H1 (cell line): ENCODE measurements around the gene COL9A2. TPM values are rescaled to one million over a fixed set of nuclear protein-coding genes. Genes with fewer than 3 reads are reported as not detected.
A peak's percentile ranks its signal among the peaks of the same experiment; 100 is the strongest.

Experiments
- CTCF ChIA-PET: fragments of 300-600 bp; sonication (Branson Sonifier 250); formaldehyde crosslinking; loops from one replicate; lab custom pipeline; 2021; ENCODE audit not compliant: partially characterized antibody; lab: Charles Lee
- POLR2A ChIA-PET: fragments of 300-600 bp; sonication (Branson Sonifier 250); formaldehyde crosslinking; loops from one replicate; lab custom pipeline; 2021; ENCODE audit warnings: inconsistent platforms; ENCODE audit not compliant: partially characterized antibody; lab: Charles Lee
- DNase-seq, 2 experiments: peaks; one replicate each; pipeline versions ENCODE4 v3.0.0 to v3.0.0-alpha.2; 2010 to 2022; ENCODE audit warnings: low spot score in 2 of 2, low read depth in 1 of 2, mixed read lengths in 1 of 2
- FAIRE-seq: peaks from 2 replicates; lab custom pipeline; 2011; peaks lifted over from hg19 to GRCh38; lab: Jason Lieb, UNC
- H2AFZ ChIP-seq: 2 replicates; pipeline ENCODE4 v1.8.1; 2012; ENCODE audit warnings: low read length, inconsistent platforms
- H2AK5ac ChIP-seq: 2 replicates; pipeline ENCODE4 v1.6.1; 2013; ENCODE audit warnings: low read depth, low read length
- H2BK120ac ChIP-seq: replicated peaks from 2 replicates; pipeline ENCODE3; 2013; ENCODE audit warnings: low read depth, low read length, inconsistent platforms
- H2BK12ac ChIP-seq: 2 replicates; pipeline ENCODE4 v1.6.1; 2013; ENCODE audit warnings: low read depth, low read length
- H2BK15ac ChIP-seq: 2 replicates; pipeline ENCODE4 v1.6.1; 2013; ENCODE audit warnings: low read length
- H2BK20ac ChIP-seq: 2 replicates; pipeline ENCODE4 v1.6.1; 2013; ENCODE audit warnings: low read length
- H2BK5ac ChIP-seq: 2 replicates; pipeline ENCODE4 v1.6.1; 2013; ENCODE audit warnings: low read depth, low read length
- H3K14ac ChIP-seq: 2 replicates; pipeline ENCODE4 v1.6.1; 2013; ENCODE audit warnings: inconsistent platforms; ENCODE audit not compliant: insufficient read length
- H3K18ac ChIP-seq: 2 replicates; pipeline ENCODE4 v1.6.1; 2013; ENCODE audit warnings: low read length; ENCODE audit errors: extremely low read depth
- H3K23ac ChIP-seq: 2 replicates; pipeline ENCODE4 v1.6.1; 2013; ENCODE audit warnings: inconsistent platforms; ENCODE audit not compliant: insufficient read length
- H3K23me2 ChIP-seq: 2 replicates; pipeline ENCODE4 v1.6.1; 2013; ENCODE audit warnings: low read depth, low read length
- H3K27ac ChIP-seq: 2 replicates; pipeline ENCODE4 v1.6.1; 2011; ENCODE audit warnings: low read depth, low read length, inconsistent platforms
- H3K27me3 ChIP-seq, 4 experiments: replicated peaks in 1 of 4; 1 replicate in 1 of 4; 2 replicates in 3 of 4; pipeline versions ENCODE4 v1.6.1 to v1.8.1; 2011 to 2013; ENCODE audit warnings: low read length in 3 of 4, mild to moderate bottlenecking in 3 of 4, inconsistent platforms in 2 of 4, mixed read lengths in 2 of 4, moderate library complexity in 1 of 4; ENCODE audit not compliant: control insufficient read depth in 3 of 4, insufficient read depth in 3 of 4; ENCODE audit errors: extremely low read depth in 1 of 4
- H3K36me3 ChIP-seq, 4 experiments: 2 replicates each; pipeline versions ENCODE4 v1.6.1 to v1.8.1; 2011 to 2013; ENCODE audit warnings: mild to moderate bottlenecking in 4 of 4, low read length in 3 of 4, moderate library complexity in 2 of 4, control low read depth in 1 of 4, inconsistent platforms in 1 of 4; ENCODE audit not compliant: insufficient read depth in 4 of 4, control insufficient read depth in 2 of 4
- H3K4ac ChIP-seq: replicated peaks from 2 replicates; pipeline ENCODE3; 2013; ENCODE audit warnings: low read length, low read depth, mixed read lengths, inconsistent platforms; ENCODE audit not compliant: insufficient read length
- H3K4me1 ChIP-seq, 4 experiments: replicated peaks in 1 of 4; 1 replicate in 1 of 4; 2 replicates in 3 of 4; pipeline versions ENCODE4 v1.6.1 to v1.8.1; 2011 to 2013; ENCODE audit warnings: low read length in 3 of 4, inconsistent platforms in 2 of 4, mixed read lengths in 1 of 4; ENCODE audit not compliant: insufficient read depth in 4 of 4, control insufficient read depth in 3 of 4
- H3K4me2 ChIP-seq, 2 experiments: 2 replicates each; pipeline versions ENCODE4 v1.6.1 to v1.8.1; 2011 to 2013; ENCODE audit warnings: low read depth in 2 of 2, low read length in 2 of 2, control low read depth in 1 of 2, inconsistent platforms in 1 of 2, mild to moderate bottlenecking in 1 of 2; ENCODE audit not compliant: insufficient read depth in 1 of 2
- H3K4me3 ChIP-seq, 4 experiments: fragments of 200-600, 300-600 bp in 1 of 4; sonication (generic), shearing (Covaris generic), sonication (Bioruptor Twin) in 1 of 4; 2 replicates each; pipeline versions ENCODE4 v1.5.1 to v1.8.1; 2011 to 2016; ENCODE audit warnings: low read length in 4 of 4, low read depth in 3 of 4, control low read depth in 2 of 4, inconsistent platforms in 2 of 4, mild to moderate bottlenecking in 2 of 4, mixed read lengths in 1 of 4, moderate library complexity in 1 of 4; ENCODE audit not compliant: insufficient read depth in 2 of 4; ENCODE audit errors: extremely low read depth in 1 of 4
- H3K56ac ChIP-seq: replicated peaks from 2 replicates; pipeline ENCODE3; 2013; ENCODE audit warnings: low read depth, mild to moderate bottlenecking, mixed read lengths, low read length, inconsistent platforms; ENCODE audit not compliant: insufficient read length
- H3K79me1 ChIP-seq: 2 replicates; pipeline ENCODE4 v1.6.1; 2013; ENCODE audit warnings: low read depth, low read length, control low read depth
- H3K79me2 ChIP-seq, 2 experiments: 2 replicates each; pipeline versions ENCODE4 v1.6.1 to v1.8.1; 2012 to 2013; ENCODE audit warnings: low read length in 2 of 2, mild to moderate bottlenecking in 2 of 2, inconsistent platforms in 1 of 2; ENCODE audit not compliant: insufficient read depth in 2 of 2, control insufficient read depth in 1 of 2
- H3K9ac ChIP-seq, 4 experiments: replicated peaks in 1 of 4; 1 replicate in 1 of 4; 2 replicates in 3 of 4; pipeline versions ENCODE4 v1.6.1 to v1.8.1; 2011 to 2013; ENCODE audit warnings: low read depth in 3 of 4, low read length in 3 of 4, control low read depth in 2 of 4, mild to moderate bottlenecking in 2 of 4, moderate library complexity in 2 of 4, inconsistent platforms in 1 of 4; ENCODE audit errors: extremely low read depth in 1 of 4
- H3K9me3 ChIP-seq, 2 experiments: 2 replicates each; pipeline versions ENCODE4 v1.6.1 to v1.8.1; 2012 to 2013; ENCODE audit warnings: mild to moderate bottlenecking in 2 of 2, moderate library complexity in 2 of 2, control low read depth in 1 of 2, inconsistent platforms in 1 of 2, low read depth in 1 of 2, low read length in 1 of 2, mixed read lengths in 1 of 2; ENCODE audit not compliant: insufficient read depth in 2 of 2
- H4K20me1 ChIP-seq, 2 experiments: replicated peaks in 1 of 2; 2 replicates each; pipeline versions ENCODE3 to v1.8.1; 2011 to 2013; ENCODE audit warnings: inconsistent platforms in 2 of 2, low read length in 2 of 2, mild to moderate bottlenecking in 1 of 2; ENCODE audit not compliant: insufficient read depth in 2 of 2, control insufficient read depth in 1 of 2
- H4K5ac ChIP-seq: 2 replicates; pipeline ENCODE4 v1.6.1; 2013; ENCODE audit warnings: low read length, low read depth, mixed read lengths, inconsistent platforms; ENCODE audit not compliant: insufficient read length
- H4K8ac ChIP-seq: 2 replicates; pipeline ENCODE4 v1.8.0; 2013; ENCODE audit warnings: mild to moderate bottlenecking, moderate library complexity, low read length, inconsistent platforms; ENCODE audit not compliant: insufficient read depth; ENCODE audit errors: extremely low read depth
- H4K91ac ChIP-seq: replicated peaks from 2 replicates; pipeline ENCODE3; 2013; ENCODE audit warnings: low read length, mixed read lengths, inconsistent platforms; ENCODE audit not compliant: insufficient read length
- CEBPB ChIP-seq: IDR thresholded peaks from 2 replicates; pipeline ENCODE4 v1.6.1; 2012; ENCODE audit warnings: low read depth, low read length
- E2F6 ChIP-seq: IDR thresholded peaks from 2 replicates; pipeline ENCODE4 v1.6.1; 2012; ENCODE audit warnings: inconsistent platforms
- GABPA ChIP-seq: IDR thresholded peaks from 2 replicates; pipeline ENCODE4 v1.6.1; 2011; ENCODE audit warnings: mild to moderate bottlenecking, low read length, moderate library complexity, borderline replicate concordance; ENCODE audit not compliant: insufficient read depth
- HDAC6 ChIP-seq: IDR thresholded peaks from one replicate; pipeline ENCODE4 v1.7.1; 2012; ENCODE audit warnings: low read depth, mild to moderate bottlenecking, inconsistent platforms, low read length, moderate library complexity
- POU5F1 ChIP-seq: IDR thresholded peaks from 2 replicates; pipeline ENCODE4 v1.6.1; 2011; ENCODE audit warnings: low read depth, mild to moderate bottlenecking, low read length, moderate library complexity
- RAD21 ChIP-seq, 2 experiments: IDR thresholded peaks in 1 of 2; conservative IDR thresholded peaks in 1 of 2; 2 replicates each; pipeline ENCODE4 v1.6.1; 2011; ENCODE audit warnings: low read depth in 2 of 2, low read length in 2 of 2, improper control_type of control experiment in 1 of 2, inconsistent platforms in 1 of 2, mild to moderate bottlenecking in 1 of 2, moderate library complexity in 1 of 2
- RBBP5 ChIP-seq: IDR thresholded peaks from 2 replicates; pipeline ENCODE4 v1.7.1; 2012; ENCODE audit warnings: low read depth, mild to moderate bottlenecking, inconsistent platforms, low read length, moderate library complexity, borderline replicate concordance
- RXRA ChIP-seq: IDR thresholded peaks from 2 replicates; pipeline ENCODE4 v1.6.1; 2011; ENCODE audit warnings: low read depth, mild to moderate bottlenecking, low read length, moderate library complexity; ENCODE audit not compliant: insufficient read depth
- SIN3A ChIP-seq, 2 experiments: IDR thresholded peaks in 1 of 2; conservative IDR thresholded peaks in 1 of 2; 2 replicates each; pipeline ENCODE4 v1.6.1; 2011 to 2012; ENCODE audit warnings: low read length in 2 of 2, improper control_type of control experiment in 1 of 2, low read depth in 1 of 2, mild to moderate bottlenecking in 1 of 2
- SP1 ChIP-seq: IDR thresholded peaks from 2 replicates; pipeline ENCODE4 v1.6.1; 2011; ENCODE audit warnings: low read depth, low read length
- TAF7 ChIP-seq: optimal IDR thresholded peaks from 2 replicates; pipeline ENCODE3; 2011; ENCODE audit warnings: low read depth, mild to moderate bottlenecking, inconsistent platforms, low read length, moderate library complexity, borderline replicate concordance
- WGBS, 2 experiments: shearing (Covaris generic) in 1 of 2; methylation state at CpG; one replicate each; pipeline versions ENCODE4 v1.1.6 to v1.1.7; 2013 to 2015; ENCODE audit warnings: low lambda C conversion rate in 2 of 2, mixed read lengths in 2 of 2, inconsistent platforms in 1 of 2, low coverage in 1 of 2, missing lambda C conversion rate in 1 of 2; ENCODE audit not compliant: insufficient replicate concordance in 2 of 2, insufficient coverage in 1 of 2, insufficient read length in 1 of 2; ENCODE audit errors: extremely low coverage in 1 of 2, missing lambda C conversion rate in 1 of 2; 5-methylcytosine and 5-hydroxymethylcytosine counted together
- polyA plus RNA-seq, 7 experiments: library from polyadenylated mRNA; depleted of rRNA in 3 of 7; stranded (reverse) in 5 of 7; unstranded in 2 of 7; fragments of >200 nt in 5 of 7; fragments of 200-250 nt in 2 of 7; gene quantifications; 1 replicate in 5 of 7; 2 replicates in 1 of 7; 4 replicates in 1 of 7; pipeline versions ENCODE4 v1.2.1 to v1.2.3, GENCODE V29; 2011 to 2013; ENCODE audit warnings: missing spikeins in 2 of 7, mixed read lengths in 2 of 7
- total RNA-seq: library from RNA; stranded (reverse); fragmentation: NEBNext Ultra II Directional; extraction: Animal tissue kit (Norgen Biotek cat#: 25700); gene quantifications from 2 replicates; pipeline ENCODE4 v1.2.1, GENCODE V29; 2021

COL9A2 gene
- total and polyA plus RNA-seq, 2 of the 8 experiments (the other 6 are each of a cell fraction or from before 2014, with no cell fraction given) = 3.2 to 3.3 TPM

- Histone ChIP-seq H4K8ac (no peak overlapping the region), H3K4me3 (no peak overlapping the region), H4K91ac (no peak overlapping the region), H3K56ac (no peak overlapping the region), H3K79me2 (no peaks in the 10 kb centered on the region), H3K23ac (no peak overlapping the region), H3K23me2 (no peaks in the 10 kb centered on the region), H3K9me3 (no peaks in the 10 kb centered on the region), H3K36me3 (no peaks in the 10 kb centered on the region), H2BK15ac (no peak overlapping the region), H2AK5ac (no peak overlapping the region), H2BK5ac (no peak overlapping the region), H2BK12ac (no peak overlapping the region), H3K4me2 (peak overlapping the region in 1 of 2 experiments; percentile 53; a peak in 1 of 4 replicates), H4K20me1 (no peaks in the 10 kb centered on the region), H3K27me3 (no peaks in the 10 kb centered on the region), H3K18ac (no peak overlapping the region), H4K5ac (no peak overlapping the region), H3K14ac (no peak overlapping the region), H2AFZ (0 out of 2 replicates have a peak overlapping the region, but pooled peaks have one; percentile 59), H3K9ac (no peak overlapping the region), H2BK120ac (no peak overlapping the region), H3K27ac (no peak overlapping the region), H3K4me1 (no peaks in the 10 kb centered on the region), H2BK20ac (no peak overlapping the region), H3K79me1 (no peaks in the 10 kb centered on the region), H3K4ac (no peak overlapping the region)
- ChIA-PET CTCF (interaction anchor here (0.6 to 12.6 kb wide), 66 partner anchors 9 to 523 kb away, joined by 3 to 144 read pairs (median 5); partner anchors contain the start of genes COL9A2, SMAP2, TMCO2 and ZMPSTE24), POLR2A (interaction anchor here (0.8 to 1.1 kb wide), 5 partner anchors 10 to 298 kb away, joined by 3 read pairs; partner anchors contain the start of genes CAP1 and ZMPSTE24)
- peak; percentile 88 to 98 for DNase-seq
- WGBS, 2 experiments = 45% methylated on average over 21 of the region's 21 CpGs; no CpG with 5 or more reads in 1 of the 2 experiments
- FAIRE-seq = peak; percentile 77
- TF ChIP-seq TAF7 = peak; percentile 43
- no peak for TF ChIP-seq E2F6
- TF ChIP-seq SP1 = no peak
- peak; percentile 100 for TF ChIP-seq RAD21 (IDR thresholded peaks at IDR 0.05 in 1 of 2, conservative IDR thresholded peaks at IDR 0.05 in 1 of 2; ENCODE audit: low read depth in 2 of 2, low read length in 2 of 2)
- TF ChIP-seq RXRA = no peak
- TF ChIP-seq HDAC6 = no peak
- no peak for TF ChIP-seq POU5F1
- TF ChIP-seq SIN3A (conservative IDR thresholded peaks at IDR 0.05 in 1 of 2, IDR thresholded peaks at IDR 0.05 in 1 of 2; ENCODE audit: low read depth in 1 of 2, low read length in 2 of 2) = 0 out of 4 replicates have a peak, but pooled peaks of 1 of the 2 experiments have one; percentile 54
- TF ChIP-seq GABPA = no peak; the same call in 1 of the 2 replicates
- peak; percentile 9; the same call in 1 of the 2 replicates for TF ChIP-seq CEBPB
- no peak for TF ChIP-seq RBBP5
Observed at GRCh38 chr1:40338745-40339419, 21.8 kb upstream of the COL9A2 start.
